ENCODE data around the gene KCNG2.
"Not testable (repeated sequence)": the region's sequence is repeated elsewhere in the genome, so short reads cannot be mapped to it uniquely, and the experiment has no call there.

Gene KCNG2

DNA sequence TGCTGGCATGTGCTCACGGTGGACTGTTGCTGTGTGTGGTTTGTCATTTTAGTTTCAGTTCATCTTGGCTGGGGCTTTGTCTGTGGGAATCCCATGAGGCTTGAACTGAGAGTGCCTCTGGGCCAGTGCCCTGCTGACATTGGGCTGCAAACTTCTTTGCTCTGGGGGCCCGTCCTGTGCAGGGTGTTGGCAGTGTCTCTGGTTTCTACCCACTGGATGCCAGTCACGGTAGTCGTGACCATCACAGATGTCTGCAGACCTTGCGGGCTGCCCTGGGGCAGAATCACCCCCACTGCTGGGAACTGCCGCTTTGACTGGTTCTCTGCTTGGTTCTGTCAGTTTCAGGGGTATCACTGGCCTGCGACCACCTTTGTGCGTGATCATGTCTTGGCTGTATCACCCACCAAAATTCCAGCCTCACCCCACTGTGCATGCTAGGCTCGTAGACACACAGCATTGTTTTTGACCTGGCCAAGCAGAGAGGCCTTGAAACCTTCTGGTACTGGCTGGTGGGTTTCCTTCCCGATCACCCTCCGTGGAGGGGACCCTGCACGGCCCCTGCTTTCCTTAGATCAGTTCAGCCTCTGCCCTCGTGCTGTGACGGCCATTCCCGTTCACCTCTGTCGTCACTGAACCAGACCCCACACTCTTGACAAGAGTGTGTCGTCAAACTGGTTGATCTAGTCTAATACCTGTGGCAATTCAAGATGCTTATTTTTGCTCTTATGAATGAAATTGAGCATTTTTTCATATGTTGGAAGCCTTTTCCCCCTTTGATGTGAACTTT is 57.6 kb downstream of the KCNG2 start:
- DNase-seq: no peak

GRCh38 chr18:79856119-79857007 is 58.6 kb downstream of the KCNG2 start:
- DNase-seq: no peak

- DNase-seq: no peak
Observed at GRCh38 chr18:79857082-79857671, 59.4 kb downstream of the KCNG2 start.

GRCh38 chr18:79859314-79859713 is 61.6 kb downstream of the KCNG2 start:
- no peak for DNase-seq

- no peak for DNase-seq
Observed at GRCh38 chr18:79861687-79862086, 63.9 kb downstream of the KCNG2 start.

DNA sequence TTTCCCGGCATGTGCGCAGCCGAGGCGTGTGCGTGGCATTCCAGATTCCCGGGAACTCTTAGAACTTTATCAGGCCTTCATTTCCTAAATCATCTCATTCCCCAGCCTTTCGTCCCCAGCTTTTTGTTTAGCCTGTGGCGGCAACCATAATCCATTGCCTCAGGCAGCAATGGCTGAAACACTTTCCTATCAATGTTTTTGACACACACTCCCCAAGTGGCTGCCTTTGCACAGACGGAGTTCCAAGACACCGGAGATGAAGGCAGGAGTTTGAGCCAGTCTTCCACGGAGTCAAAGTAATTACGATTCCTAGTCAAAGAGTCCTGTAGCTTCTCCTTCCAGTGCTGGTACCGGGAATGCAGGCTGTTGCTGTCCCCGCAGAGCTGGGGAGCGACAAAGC is 64.8 kb downstream of the KCNG2 start:
- DNase-seq: no peak

GRCh38 chr18:79863161-79864005 is 65.6 kb downstream of the KCNG2 start:
- DNase-seq: no peak

GRCh38 chr18:79864006-79864725 is 66.4 kb downstream of the KCNG2 start:
- no peak for DNase-seq

DNA sequence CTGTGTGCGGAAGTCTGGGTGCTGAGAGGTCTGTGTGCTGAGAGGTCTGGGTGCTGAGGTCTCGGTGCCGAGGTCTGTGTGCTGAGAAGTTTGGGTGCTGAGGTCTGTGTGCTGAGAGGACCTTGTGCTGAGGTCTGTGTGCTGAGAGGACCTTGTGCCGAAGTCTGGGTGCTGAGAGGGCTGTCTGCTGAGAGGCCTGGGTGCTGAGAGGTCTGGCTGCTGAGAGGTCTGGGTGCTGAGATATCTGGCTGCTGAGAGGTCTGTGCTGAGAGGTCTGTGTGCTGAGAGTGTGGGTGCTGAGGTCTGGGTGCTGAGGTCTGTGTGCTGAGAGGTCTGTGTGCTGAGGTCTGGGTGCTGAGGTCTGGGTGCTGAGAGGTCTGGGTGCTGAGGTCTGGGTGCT is 67.2 kb downstream of the KCNG2 start:
- DNase-seq: not testable (repeated sequence)

- not testable (repeated sequence) for DNase-seq
Observed at GRCh38 chr18:79865951-79866350, 68.2 kb downstream of the KCNG2 start.

- DNase-seq: no peak
Observed at GRCh38 chr18:79866889-79867574, 69.3 kb downstream of the KCNG2 start.

DNA sequence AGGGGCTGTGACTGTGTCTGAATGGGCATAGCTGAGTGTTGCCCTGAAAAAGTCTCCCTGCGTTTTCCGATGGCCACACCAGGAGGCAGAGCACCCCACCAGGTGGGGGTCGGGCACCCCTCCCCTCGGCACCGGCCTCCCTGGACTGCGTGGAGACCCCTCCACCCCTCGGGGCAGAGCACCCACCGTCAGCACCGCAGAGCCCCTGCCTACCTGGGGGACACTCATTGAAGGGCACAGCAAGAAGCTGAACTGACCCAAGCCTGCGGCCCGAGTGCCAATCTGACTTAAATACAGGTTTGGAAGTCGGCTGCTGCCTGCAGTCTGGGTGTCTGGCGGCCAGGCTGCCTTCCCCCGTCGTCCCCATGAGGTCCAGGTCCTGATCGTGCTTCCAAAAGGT is 69.9 kb downstream of the KCNG2 start:
- DNase-seq: no peak

DNA sequence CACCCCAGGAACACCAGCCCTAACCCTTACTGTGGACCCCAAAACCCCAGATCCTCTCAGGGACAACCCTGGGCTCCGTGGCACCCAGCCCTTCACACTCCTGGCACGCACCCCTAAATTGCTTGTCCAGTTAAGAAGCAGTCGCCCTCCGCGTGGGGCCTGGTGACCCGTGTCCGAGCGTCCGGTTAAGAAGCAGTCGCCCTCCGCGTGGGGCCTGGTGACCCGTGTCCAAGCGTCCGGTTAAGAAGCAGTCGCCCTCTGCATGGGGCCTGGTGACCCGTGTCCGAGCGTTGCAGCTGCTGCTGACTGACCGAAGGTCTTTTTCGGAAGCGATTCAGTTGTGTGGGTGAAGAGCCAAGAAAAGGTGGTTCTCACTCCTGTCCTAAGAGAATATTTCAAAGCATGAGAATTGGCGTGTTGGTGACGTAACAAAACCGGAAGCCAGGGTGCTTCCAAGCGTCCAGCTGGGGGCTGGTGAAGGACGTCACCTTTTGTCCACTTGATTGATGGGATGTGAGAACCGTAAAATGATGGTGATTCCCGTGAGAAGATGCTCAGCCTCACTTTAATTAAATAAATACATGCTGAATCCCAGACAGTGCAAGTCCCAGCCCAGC is 70.5 kb downstream of the KCNG2 start:
- no peak for DNase-seq

- no peak for DNase-seq
Observed at GRCh38 chr18:79868811-79869541, 71.2 kb downstream of the KCNG2 start.

DNA sequence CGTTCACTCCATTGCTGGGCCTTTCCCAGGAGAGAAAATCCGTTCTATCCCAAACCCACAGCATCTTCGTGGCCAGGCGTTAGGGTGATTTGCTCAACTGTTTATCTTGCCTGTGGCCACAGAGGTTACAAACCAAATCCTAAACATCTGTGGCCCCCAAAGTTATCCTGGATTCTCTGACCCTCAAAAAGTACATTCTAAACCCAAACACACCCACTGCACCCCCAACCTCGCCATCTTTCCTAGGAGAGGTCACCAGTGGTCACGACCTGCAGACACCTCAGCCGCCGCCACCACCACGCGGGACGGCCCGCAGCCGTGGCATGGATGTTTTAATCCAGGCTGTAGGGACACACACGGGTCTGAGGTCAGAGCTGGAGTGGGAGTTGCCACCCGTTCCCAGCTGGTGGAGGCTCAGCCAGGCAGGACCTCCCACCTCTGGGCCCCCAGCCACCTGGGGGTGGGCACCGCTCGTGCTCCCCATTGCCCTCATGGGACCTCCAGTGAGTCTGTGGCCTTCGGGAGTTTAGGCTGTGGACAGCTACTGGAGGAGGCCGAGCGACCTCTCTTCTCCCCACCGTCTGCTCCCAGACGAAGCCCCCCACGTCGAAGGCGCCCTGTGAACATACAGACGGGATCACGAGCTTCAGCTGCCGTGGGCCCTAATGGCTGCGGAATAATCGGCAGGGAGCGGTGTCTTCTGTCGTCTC is 72.0 kb downstream of the KCNG2 start:
- no peak for DNase-seq

DNA sequence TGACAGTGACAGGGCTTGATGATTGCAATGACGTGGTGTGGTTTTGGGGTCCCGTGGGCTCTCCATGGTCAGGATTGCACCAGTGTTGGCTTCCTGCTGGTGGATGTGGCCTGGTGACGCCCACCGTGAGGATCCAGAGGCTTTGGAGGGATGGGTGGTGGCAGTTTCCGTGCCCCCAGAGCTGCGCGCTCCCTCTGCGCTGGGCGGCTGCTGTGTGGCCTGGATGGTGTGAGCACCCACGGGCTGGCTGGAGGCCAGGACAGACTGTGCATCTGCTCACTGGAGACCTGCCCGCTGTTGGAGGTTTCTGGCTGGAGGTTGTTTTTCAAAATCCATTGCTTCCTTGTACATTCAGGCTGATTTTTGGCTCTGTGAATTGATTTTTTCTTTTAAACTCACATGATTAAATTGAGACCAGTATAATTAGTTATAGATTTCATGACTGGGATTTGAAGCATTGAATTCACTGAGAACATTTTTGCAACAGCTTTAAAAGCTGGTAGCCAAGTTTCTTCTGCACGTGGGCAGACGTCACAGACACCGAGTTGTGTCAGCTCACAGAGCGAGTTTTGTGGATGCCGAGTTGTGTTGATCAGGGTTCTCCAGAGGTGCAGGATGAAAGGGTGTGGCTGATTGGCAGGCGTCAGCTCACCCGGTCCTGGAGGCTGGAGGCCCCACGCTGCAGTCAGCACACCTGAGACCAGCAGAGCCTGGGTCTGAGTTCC is 72.7 kb downstream of the KCNG2 start:
- no peak for DNase-seq

DNA sequence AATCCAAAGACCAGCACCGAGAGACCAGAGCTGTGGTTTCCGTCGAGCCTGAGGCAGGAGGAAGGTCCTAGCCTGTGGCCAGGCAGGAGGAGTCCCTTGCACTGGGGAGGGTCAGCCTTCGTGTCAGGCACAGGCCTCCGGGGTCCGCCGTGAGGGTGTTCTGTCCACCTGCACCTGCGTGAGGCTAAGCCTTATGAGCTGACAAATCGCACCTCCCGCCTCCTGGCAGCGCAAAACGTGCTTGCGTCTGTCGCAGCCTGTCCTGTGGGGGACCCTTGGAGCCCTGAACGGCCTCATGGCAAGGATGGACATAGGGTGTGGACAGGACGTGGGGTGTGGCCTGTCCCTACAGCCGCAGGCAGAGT is 73.3 kb downstream of the KCNG2 start:
- no peak for DNase-seq

- no peak for DNase-seq
Observed at GRCh38 chr18:79871481-79872091, 73.8 kb downstream of the KCNG2 start.

Measured in CD4-positive, alpha-beta T cell treated with Interferon gamma for 1 hour (primary cell).